KBM-7 (cell line): ENCODE measurements around the gene DDX49.

ENCODE experiments used
- DNase-seq: peaks from one replicate; pipeline ENCODE4 v3.0.0-alpha.2; 2015
- in situ Hi-C: fragments of 300-500 bp; cut with MboI; formaldehyde crosslinking; loops from 2 replicates; pipeline ENCODE4 v1.14.3; 2020; ENCODE audit warnings: low sequenced_read_pairs, low pct_unique_long_range_greater_than_20kb, mixed read lengths

Gene DDX49, protein sequence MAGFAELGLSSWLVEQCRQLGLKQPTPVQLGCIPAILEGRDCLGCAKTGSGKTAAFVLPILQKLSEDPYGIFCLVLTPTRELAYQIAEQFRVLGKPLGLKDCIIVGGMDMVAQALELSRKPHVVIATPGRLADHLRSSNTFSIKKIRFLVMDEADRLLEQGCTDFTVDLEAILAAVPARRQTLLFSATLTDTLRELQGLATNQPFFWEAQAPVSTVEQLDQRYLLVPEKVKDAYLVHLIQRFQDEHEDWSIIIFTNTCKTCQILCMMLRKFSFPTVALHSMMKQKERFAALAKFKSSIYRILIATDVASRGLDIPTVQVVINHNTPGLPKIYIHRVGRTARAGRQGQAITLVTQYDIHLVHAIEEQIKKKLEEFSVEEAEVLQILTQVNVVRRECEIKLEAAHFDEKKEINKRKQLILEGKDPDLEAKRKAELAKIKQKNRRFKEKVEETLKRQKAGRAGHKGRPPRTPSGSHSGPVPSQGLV

DNA sequence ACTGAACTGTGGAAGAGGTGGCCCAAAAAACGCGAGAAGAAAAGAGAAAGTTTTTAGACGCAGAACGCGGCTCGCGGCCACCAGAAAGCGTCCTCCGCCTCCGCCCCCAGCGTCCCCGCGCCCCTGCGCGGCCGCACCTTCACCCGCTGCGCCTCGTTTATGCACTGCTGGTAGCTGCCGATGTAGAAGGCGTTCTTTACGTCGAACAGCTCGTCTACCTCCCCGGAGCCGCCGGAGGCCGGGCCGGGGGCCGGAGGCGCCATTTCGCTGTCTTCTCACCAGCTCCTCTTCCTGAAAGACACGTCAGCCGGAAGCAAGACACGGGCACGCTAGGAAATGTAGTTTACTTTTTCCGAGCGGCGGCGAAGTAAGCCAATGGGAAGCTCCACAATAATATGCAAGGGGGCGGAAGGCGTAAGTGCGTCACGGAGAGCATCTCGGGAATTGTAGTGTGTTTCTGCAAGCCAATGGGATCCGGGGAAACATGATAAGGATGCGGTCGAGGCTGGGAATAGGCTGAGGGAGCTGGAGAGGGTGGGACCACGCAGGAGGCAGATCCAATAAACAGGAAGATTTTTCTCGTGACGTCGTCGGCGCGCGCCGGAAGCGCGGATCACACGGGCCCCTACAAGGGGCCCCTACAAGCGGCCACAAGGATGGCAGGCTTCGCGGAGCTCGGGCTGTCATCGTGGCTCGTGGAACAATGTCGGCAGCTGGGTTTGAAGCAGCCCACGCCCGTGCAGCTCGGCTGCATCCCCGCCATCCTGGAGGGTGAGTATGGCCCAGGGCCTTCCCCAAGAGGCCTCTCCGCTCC lies at the start of gene DDX49, which contains the start of gene COPE:
Gene DDX49, plus strand, starts transcription at position 630 of the 814 bp plus-strand sequence. Its CDS starts 27 bp downstream, at position 657.
Gene COPE, minus strand, starts transcription at position 302 of the 814 bp plus-strand sequence. Its CDS starts 39 bp downstream, at position 263.
- DNase-seq: peak; percentile 100
- in situ Hi-C loops: no loop called here

DNA sequence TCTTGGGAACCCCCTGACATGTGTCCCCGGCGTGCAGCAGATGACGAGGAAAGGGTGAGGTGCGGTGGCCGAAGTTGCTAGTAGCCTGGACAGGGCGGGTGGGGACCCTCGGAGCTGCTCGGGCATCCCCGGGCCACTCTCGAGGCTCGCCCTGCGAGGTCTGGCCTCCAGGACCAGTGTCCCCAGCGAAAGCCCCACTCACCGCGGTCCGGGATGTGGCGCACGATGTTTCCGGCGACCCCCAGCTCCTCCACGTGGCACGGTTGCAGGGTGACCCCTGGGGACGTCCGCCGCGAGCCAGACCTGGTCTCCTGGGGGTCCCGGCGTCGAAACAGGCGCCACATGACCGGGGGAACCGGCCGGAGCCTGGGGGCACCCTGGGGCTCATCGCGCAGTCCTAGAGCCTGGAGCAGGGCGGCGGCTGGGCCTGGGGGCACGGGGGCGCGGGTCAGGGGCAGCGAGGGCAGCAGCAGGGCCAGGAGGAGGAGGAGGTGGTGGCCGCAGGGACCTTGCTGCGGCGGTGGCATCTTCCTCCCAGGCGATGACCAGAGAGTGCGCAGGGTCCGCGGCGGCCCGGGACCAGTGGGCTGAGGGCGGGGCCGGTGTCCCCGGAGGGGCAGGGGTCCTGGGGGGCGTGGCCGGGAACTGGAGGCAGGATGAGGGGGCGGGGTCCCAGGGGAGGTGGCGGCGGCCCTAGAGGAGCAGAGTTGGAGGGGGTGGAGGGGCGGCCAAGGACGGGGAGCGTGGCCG lies 49.6 kb upstream of the DDX49 start:
- DNase-seq: no peak
- in situ Hi-C loops: loop anchor here (25.0 kb wide), 1 partner anchor 408 kb away; no protein-coding TSS in a partner anchor

DNA sequence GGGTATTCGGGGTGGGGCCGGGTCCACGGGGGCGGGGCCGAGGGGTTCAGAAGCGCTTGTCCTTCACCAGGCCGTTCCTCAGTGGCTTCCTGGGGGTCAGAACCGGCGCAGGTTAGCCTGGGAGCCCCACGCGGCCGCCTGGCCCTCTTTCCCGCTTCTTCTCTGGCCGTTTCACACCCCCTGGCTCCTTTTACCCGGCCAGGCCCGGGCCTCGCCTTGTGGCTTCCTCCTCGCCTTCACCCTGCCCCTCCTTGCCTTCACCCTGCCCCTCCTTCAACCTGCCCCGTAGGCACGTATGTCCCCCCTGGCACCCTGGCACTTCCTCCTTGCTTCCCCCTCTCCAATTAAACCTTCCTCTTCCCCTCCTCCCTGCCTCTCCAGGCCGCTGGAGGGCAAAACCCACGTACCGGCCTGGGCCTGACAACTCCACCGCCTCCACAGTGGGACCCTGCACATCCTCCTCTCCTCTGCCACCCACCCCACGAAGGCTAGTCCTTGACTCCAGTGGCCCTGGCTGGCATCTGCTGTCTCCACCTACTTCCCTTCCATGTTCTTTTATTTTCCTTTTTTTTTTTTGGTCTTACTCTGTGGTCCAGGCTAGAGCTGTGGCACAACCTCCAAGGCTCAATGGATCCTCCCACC lies 48.9 kb upstream of the DDX49 start:
- DNase-seq: no peak
- in situ Hi-C loops: loop anchor here (25.0 kb wide), 1 partner anchor 408 kb away; no protein-coding TSS in a partner anchor

DNA sequence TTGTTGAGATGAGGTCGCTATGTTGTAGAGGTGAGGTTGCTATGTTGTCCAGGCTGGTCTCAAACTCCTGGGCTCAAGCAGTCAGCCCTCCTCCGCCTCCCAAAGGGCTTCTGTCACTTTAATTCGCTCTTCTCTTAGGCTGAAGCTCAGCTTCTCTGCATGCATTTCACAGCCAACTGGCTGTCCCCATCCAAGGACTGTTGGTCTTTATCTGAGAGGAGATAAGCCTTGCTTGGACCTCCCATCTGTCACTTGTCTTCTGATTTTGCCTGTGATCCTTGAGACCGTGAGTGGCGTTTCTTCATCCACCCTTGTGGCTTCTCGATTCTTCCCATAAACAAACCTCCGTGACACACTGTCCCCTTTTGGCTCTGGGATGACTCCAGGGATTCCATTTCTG lies 48.0 kb upstream of the DDX49 start:
- DNase-seq: no peak
- in situ Hi-C loops: loop anchor here (25.0 kb wide), 1 partner anchor 409 kb away; no protein-coding TSS in a partner anchor

DNA sequence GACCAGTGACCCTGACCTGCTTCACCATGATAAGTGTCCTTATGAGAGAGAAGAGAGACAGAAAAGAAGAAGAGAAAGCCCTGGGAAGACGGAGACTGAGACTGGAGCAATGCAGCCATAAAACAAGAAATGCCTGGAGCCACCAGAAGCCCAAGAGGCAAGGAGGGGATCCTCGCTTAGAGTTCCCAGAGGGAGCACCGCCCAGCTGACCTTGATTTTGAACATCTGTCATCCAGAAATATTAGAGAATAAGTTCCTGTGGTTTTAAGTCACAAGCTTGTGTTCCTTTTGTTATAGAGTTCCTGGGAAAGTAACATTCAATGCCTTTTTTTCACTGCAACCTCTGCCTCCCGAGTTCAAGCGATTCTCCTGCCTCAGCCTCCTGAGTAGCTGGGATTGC lies 43.8 kb upstream of the DDX49 start:
- in situ Hi-C loops: no loop called here
- no peak for DNase-seq

DNA sequence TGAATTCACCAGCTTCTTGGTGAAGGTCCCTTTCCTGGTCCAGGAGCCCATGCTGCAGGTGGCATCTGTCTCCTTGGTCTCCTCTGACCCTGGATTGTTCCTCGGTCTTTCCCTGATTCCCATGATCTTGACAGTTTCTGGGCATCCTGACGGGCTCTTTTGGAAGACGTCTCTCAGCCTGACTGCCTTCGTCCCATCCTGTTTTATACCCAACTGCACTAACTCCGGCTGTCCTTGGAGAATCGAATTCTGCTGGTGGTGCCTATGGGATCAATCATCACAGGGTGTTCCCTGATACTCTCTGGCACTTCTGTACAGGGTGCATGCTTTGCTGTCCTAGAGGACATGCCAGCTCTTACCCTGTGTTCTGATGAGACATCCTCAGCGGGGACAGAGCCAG lies 42.6 kb upstream of the DDX49 start:
- in situ Hi-C loops: no loop called here
- no peak for DNase-seq

DNA sequence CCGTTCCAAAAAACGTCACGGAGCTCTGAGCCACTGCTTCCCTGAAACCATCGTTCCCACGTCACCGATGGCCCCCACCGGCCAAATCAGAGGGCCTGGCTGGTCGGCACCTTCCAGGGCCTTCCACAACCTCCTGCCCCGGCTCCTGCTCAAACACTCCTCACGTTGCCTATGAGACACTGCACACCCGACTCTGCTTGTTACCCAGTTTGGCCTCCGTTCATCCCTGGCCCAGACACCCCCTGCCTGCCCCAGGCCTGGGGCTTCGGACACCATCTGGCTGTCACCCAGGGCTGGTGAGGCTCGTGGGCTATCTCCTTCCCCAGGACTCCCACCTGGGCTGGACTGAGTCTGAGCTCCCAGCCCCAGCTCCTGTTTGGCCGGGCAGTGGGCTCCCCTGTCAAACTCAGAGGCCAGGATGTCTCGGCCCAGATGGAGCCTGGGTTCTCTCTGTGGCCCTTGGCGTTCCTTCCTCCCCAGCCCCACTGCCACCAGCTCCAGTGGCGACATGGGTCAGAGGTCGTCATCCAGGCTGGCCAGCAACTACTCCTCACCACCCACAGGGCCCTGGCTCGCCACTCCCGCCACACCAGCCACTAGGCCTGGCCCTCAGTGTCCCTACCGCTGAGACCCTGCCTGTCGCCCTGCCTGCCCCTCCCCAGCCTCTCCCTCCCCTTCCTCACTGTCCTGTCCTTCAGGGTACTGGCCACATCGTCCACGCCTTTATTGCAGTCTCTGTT lies 41.3 kb upstream of the DDX49 start:
- DNase-seq: no peak
- in situ Hi-C loops: no loop called here

DNA sequence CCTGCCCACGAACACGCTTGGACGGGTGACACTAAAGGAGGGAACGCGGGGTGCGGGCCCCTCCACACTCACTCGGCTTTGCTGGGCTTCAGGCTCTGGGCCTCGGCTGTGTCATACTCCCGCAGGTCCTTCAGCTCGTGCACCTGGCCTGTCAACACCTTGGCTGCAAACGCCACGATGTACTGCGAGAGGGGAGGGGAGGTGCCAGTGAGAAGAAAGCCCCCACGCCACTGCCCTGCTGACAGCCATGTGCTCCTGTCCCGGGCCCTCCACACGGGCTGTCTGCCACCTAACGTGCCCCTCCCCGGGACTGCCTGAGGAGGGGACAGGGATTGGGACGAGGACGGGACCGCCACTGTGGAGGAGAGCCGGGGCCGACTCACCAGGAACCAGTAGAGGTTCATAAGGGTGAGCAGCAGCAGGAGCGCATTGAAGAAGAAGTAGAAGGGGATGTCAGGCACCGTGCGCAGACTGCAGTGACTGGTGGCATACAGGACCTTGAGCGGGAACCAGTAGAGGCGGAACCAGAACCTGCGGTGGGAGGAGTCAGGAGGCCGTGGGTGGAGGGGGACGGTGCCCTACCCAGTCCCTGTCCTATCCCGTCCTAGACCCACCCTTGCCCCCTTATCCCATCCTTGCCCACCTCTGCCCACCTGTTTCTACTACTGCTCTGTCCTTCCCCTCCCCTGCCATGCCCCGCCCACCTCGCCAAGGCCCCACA lies 40.5 kb upstream of the DDX49 start:
- DNase-seq: no peak
- in situ Hi-C loops: no loop called here

DNA sequence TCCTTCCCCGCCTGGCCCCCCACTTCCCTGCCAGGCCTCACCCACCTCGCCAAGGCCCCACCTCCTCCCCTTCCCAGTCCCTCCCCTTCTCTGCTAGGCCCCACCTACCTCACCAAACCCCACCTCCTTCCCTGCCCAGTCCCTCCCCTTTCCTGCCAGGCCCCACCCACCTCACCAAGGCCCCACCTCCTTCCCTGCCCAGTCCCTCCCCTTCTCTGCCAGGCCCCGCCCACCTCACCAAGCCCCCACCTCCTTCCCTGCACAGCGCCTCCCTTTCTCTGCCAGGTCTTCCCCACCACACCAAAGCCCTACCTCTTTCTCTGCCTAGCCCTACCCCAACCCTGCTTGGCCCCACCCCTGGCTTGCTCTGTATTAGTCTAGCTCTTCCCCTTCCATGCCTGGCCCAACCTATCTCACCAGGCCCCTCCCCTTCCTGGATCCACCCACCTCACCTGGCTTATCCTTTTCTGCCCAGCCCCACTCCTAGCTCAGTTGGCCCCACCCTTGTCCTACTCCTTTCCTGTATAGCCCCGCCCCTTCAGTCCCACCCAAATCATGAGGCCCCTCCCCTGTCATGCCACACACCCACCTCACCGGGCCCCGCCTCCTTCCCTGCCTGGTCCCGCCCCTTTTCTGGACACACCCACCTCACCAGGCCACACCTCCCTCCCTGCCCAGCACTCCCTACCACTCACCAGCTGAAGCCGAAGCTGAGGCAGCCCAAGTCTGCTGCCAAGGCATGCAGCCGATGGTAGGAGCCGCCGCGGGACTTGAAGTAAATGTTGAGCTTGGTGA lies 39.7 kb upstream of the DDX49 start:
- peak; percentile 73 for DNase-seq
- in situ Hi-C loops: no loop called here

DNA sequence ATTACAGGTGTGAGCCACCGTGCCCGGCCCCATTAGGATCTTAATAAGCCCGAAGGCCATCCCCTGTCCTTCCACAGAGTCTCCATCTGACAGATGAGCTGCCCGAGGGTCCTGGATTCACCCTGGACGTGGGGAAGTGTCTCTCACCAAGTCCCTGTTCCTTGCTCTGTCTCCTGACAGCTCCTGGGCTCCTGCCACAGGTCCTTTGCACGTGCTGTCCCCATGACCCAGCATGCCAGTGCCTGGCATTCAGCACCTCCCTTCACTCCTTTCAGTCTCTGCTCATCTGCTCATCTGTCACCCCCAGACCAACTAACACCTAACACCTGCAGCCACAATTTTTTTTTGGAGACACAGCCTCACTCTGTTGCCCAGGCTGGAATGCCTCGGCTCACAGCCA lies 38.0 kb upstream of the DDX49 start:
- DNase-seq: no peak
- in situ Hi-C loops: no loop called here

DNA sequence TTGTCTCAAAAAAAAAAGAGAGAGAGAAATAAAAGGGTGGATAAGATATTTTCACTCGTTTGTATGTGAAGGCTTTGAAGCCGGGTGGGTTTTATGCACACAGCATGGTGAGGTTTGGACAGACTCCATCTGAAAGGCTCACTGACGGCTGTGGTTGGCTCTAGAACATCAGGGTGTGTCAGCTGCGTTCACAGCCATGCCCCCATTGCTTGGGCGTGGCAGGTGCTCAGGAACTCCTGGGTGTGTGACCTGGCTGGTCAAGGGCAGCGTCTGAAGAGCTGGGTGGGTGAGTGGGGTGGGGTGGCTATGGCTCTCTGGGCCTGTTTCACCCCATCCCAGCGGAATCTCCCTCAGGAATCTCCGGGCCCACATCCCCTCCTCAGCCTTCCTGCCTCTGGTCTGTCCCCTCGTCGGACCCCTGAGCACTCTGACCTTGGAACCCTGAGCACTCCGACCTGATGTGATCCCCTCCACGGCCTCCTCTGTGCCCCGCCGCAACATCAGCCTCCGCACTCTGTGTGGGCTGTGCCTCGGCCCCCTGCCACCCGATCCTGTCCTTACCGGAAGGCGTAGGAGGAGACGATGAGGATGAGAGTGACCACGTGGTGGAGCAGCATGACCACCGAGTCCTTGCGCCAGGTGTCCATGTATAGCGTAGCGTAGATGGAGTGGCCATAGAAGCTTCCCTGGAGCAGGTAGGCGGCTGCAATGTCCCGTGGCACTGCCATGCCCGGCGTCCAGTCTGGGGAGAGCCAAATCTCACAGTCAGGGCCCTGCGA lies 35.8 kb upstream of the DDX49 start:
- in situ Hi-C loops: no loop called here
- DNase-seq: no peak

DNA sequence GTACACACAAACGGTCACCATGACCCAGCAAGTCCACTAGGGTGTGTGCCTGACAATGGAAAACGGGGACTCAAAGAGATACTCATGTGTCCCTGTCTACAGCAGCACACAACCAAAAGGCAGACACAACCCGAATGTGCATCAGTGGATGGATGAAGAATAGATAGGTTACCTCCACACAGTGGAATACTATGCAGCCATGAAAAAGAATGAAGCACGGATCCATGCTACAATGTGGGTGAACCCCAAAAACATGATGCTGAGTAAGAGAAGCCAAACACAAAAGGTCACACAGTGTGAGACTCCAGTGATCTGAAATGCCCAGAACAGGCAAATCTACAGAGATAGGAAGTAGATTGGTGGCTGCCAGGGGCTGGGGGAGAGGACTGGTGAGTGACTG lies 32.5 kb upstream of the DDX49 start:
- in situ Hi-C loops: no loop called here
- DNase-seq: no peak

DNA sequence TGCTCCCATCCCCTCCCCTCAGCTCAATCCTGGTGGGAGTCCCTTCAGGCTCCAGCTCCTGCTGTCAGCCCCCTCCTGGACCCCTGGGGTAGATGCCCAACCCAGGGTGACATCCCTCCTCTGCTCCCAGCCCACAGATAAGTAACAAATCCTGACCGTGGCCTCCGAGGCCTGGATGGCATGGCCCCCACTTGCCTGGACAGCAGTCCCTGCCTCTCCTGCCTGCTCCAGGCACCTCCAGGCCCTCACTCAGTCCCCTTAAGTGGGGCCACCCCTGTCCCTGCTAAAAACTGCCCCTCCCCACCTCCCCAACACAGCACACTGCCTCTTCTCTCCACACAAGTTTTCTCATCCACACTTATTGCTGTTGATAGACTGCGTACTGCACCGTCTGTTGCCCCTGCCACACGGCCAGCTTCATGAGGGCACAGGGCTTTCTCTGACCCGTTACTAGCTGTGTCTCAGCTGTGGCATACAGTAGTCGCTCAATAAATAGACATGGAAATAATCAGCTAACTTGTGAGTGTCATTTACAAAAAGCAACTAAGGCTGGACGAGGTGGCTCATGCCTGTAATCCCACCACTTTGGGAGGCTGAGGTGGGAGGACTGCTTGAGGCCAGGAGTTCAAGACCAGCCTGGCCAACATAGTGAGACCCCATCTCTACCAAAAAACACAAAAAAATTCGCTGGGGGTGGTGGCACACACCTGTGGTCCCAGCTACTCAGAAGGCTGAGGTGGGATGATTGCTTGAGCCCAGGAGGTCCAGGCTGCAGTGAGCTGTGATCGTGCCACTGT lies 29.4 kb upstream of the DDX49 start:
- in situ Hi-C loops: no loop called here
- no peak for DNase-seq

DNA sequence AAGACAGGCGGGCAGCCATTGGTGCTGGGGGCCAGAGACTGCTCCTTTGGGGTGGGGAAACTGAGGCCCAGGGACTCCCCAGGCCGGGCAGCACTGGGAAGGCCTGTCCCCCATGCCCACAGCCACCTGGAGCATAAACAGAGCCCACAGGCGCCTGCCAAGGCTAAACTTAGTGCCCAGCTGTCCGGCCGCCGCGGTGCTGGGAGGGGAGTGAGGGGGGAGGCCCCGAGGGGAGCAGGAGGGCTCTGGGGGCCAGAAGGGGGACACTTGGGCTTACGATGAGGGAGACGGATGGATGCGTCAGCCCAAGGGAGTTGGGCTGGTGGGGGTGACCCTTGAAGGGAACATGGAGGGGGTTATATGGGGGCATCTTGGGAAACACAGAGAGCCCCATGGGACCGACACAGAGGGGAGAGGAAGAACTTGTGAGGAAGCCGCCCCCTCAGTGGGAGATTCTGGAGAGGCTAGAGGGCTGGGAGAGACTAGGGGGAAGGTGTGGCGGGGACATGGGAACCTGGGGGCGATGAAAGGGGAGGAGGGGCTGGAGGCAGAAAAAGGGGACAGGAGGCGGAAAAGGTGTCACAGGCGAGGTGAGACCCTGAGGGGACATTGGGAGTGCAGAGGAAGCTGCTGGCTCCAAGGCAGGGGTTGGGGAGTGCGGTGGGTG lies 25.8 kb upstream of the DDX49 start:
- in situ Hi-C loops: no loop called here
- no peak for DNase-seq
